SK-N-MC (cell line): Measurements from ENCODE around the gene RMDN2.

Source experiments
- DNase-seq: peaks from one replicate; pipeline ENCODE4 v3.0.0-alpha.2; 2011; ENCODE audit warnings: low read depth, low spot score
- H3K27ac ChIP-seq: fragments of 200-600 bp; sonication (generic); 2 replicates; pipeline ENCODE4 v1.5.1; 2016; ENCODE audit warnings: mixed run types
- H3K36me3 ChIP-seq: fragments of 200-600 bp; sonication (generic); 2 replicates; pipeline ENCODE4 v1.6.1; 2017; ENCODE audit warnings: antibody characterized with exemption, low read length, mixed read lengths; ENCODE audit not compliant: insufficient read depth
- H3K4me3 ChIP-seq: fragments of 200-600 bp; sonication (generic); 2 replicates; pipeline ENCODE4 v1.5.1; 2016
- H3K9ac ChIP-seq: fragments of 200-600 bp; sonication (generic); 2 replicates; pipeline ENCODE4 v1.8.0; 2017; ENCODE audit warnings: mixed run types, mixed read lengths; ENCODE audit not compliant: insufficient read length
- H3K9me3 ChIP-seq: fragments of 200-600 bp; sonication (generic); 2 replicates; pipeline ENCODE4 v1.6.1; 2017; ENCODE audit warnings: low read depth, mild to moderate bottlenecking, antibody characterized with exemption, low read length, moderate library complexity, mixed read lengths
- EZH2 ChIP-seq: fragments of 200-600 bp; sonication (generic); IDR thresholded peaks from one replicate; pipeline ENCODE4 v1.6.1; 2017; ENCODE audit warnings: antibody characterized with exemption
- FOXP2 ChIP-seq: optimal IDR thresholded peaks from 2 replicates; pipeline ENCODE3; 2011; ENCODE audit warnings: mild to moderate bottlenecking, moderate library complexity; ENCODE audit not compliant: insufficient read depth; ENCODE audit errors: extremely low read length, control extremely low read depth
- POLR2AphosphoS5 ChIP-seq: IDR thresholded peaks from 2 replicates; pipeline ENCODE4 v1.6.1; 2012; ENCODE audit warnings: mild to moderate bottlenecking, low read depth, low read length, borderline replicate concordance

The RMDN2 gene

DNA sequence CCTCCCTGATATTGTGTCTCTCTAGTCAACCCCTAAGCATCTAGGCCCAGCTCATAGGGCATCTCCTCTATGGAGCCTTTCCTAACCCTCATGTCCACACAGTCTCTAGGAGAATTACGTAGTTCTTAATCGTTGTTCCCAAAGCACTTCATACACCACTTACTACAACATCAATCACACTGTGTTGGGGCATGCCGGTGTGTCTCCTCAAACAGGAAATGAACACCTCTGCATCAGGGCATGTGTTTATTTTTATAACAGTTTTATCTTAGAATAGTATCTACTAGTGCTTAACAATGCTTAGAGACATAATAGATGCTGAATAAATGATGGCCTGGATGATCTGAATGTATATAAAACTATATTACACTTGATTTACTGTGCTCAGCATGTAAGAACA, 131.1 kb downstream of the RMDN2 start:
- DNase-seq = no peak
- Histone ChIP-seq H3K9me3 (no peaks in the 10 kb centered on the region), H3K4me3 (no peak overlapping the region), H3K9ac (no peak overlapping the region), H3K36me3 (no peaks in the 10 kb centered on the region), H3K27ac (no peak overlapping the region)
- TF ChIP-seq POLR2AphosphoS5 (no peak), EZH2 (no peak), FOXP2 (no peak)

DNA sequence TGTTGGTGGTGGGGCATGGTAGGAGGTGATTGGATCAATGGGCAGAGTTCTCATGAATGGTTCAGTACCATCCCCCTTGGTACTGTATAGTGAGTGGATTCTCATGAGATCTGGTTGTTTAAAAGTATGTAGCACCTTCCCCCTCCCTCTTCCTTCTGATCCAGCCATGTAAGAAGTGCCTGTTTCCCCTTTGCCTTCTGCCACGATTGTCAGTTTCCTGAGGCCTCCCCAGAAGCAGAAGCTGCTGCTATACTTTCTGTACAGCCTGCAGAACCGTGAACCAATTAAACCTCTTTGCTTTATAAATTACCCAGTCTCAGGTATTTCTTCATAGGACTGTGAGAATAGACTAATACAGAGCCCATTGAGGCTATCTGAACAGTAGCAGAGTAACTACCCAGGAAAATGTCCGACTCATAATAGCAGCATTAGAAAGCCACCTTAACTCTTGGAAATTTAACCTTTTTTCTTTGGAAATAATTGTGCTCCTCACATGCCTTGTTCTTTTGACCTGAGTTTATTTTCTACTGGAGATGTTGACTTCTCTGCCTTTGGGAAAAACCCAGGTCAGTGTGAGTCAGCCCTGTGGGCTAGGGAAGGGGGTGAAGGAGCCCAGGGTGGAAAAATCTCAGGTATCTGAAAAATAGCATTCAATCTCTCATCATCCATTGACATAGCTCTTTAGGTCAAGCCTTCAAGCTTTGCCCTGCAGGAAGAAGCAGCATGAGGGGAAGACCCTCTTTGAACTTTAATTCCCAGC, 132.7 kb downstream of the RMDN2 start:
- no peak overlapping the region for H3K27ac ChIP-seq
- DNase-seq = no peak
- H3K36me3 ChIP-seq = no peaks in the 10 kb centered on the region
- H3K9ac ChIP-seq = no peak overlapping the region
- no peak for TF ChIP-seq POLR2AphosphoS5
- TF ChIP-seq EZH2 = no peak
- TF ChIP-seq FOXP2 = no peak
- H3K9me3 ChIP-seq = no peaks in the 10 kb centered on the region
- no peak overlapping the region for H3K4me3 ChIP-seq

GRCh38 chr2:38060236-38061018, 135.3 kb downstream of the RMDN2 start:
- Histone ChIP-seq H3K9me3 (no peaks in the 10 kb centered on the region), H3K4me3 (no peak overlapping the region), H3K9ac (no peak overlapping the region), H3K36me3 (no peaks in the 10 kb centered on the region), H3K27ac (no peak overlapping the region)
- no peak for TF ChIP-seq EZH2
- TF ChIP-seq FOXP2 = no peak
- no peak for TF ChIP-seq POLR2AphosphoS5
- DNase-seq = no peak

- no peak overlapping the region for H3K4me3 ChIP-seq
- TF ChIP-seq POLR2AphosphoS5 = no peak
- TF ChIP-seq FOXP2 = peak; percentile 79
- H3K36me3 ChIP-seq = peaks cover under 1% of the 10 kb centered on the region; the same call in 1 of the 2 replicates
- no peak overlapping the region for H3K27ac ChIP-seq
- no peak overlapping the region for H3K9ac ChIP-seq
- no peak for DNase-seq
- no peaks in the 10 kb centered on the region for H3K9me3 ChIP-seq
Observed at GRCh38 chr2:38064801-38065501, 139.9 kb downstream of the RMDN2 start.

DNA sequence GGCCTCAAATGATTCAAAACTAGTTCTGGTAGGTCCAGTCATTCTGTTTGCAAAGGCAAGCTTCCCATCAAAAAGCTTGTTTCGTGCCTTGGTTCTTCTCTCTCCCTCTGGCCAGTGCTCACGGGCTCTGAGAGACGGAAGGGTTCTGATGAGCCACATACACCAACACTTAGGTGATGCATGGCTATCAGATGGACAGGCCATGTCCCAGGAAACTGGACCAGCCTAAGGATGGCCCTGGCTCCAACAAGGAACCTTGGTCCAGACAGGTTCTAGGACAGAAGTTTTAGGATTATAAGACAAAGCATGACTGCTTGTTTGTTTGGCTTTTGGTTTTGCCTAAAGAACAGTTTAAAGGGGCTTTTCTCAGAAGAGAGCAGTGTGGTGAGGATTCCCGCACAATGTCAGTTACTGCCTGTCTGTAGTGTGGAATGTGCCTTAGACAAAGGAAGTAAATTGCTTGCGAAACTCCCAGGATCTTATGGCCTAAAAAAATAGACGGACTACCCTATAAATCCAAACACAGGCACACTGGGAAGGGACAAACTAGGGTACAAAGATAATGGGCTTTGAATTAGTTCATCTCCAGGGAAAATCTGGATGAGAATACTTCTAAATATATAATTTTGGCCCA, 140.5 kb downstream of the RMDN2 start:
- no peaks in the 10 kb centered on the region for H3K9me3 ChIP-seq
- DNase-seq = no peak
- H3K27ac ChIP-seq = peak overlapping the region; percentile 29; the same call in 1 of the 2 replicates
- TF ChIP-seq EZH2 = no peak
- no peak overlapping the region for H3K4me3 ChIP-seq
- no peak overlapping the region for H3K9ac ChIP-seq
- peaks cover 7% of the 10 kb centered on the region; the same call in 1 of the 2 replicates for H3K36me3 ChIP-seq

DNA sequence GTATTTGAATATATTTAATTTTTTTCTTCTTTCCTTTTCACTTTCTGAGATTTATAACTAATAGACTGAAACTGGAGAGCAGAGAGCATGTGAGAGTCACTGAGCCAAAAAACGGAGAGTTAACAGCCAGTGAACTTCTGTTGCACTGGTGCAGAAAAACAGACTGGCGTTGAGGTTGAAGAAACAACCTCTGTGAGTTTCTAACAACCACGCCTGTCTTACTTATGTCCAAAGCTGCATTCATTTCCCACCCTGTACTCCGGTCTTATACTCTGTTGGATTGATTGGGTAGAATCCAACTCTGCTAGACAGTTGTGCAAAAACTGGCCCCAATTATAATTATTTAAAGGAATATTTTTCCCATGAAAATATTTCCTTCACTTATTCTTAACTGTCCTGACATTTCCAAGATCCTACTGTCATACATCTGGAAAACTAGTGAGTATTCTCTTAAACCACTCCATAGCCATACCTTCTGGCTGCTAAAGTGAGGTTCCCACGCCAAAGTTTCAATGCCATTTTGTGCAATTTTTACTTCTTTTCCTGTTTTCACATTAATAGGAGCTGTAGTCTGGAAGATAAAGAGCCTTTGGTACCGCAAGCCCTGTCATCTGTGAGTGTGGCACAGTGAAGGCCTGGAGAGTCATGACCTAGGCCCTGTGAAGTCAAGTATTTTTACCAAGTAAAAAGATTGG, 141.5 kb downstream of the RMDN2 start:
- no peak for TF ChIP-seq FOXP2
- TF ChIP-seq POLR2AphosphoS5 = no peak
- no peak for TF ChIP-seq EZH2
- no peak for DNase-seq
- H3K4me3 ChIP-seq = no peak overlapping the region
- peaks cover 13% of the 10 kb centered on the region; the same call in 1 of the 2 replicates for H3K36me3 ChIP-seq
- H3K27ac ChIP-seq = peak overlapping the region; percentile 44; the same call in 1 of the 2 replicates
- no peaks in the 10 kb centered on the region for H3K9me3 ChIP-seq
- no peak overlapping the region for H3K9ac ChIP-seq
